GM18508 (cell line): ENCODE measurements around the gene MAPK8IP2.
"Not testable (repeated sequence)": the region's sequence is repeated elsewhere in the genome, so short reads cannot be mapped to it uniquely, and the experiment has no call there.

ENCODE experiments used
- ATAC-seq: cut with Tn5 transposase; IDR thresholded peaks from one replicate; pipeline ENCODE4 v1.9.1; 2021; ENCODE audit warnings: moderate number of reproducible peaks; ENCODE audit not compliant: insufficient read depth, unreplicated experiment

The MAPK8IP2 gene

GRCh38 chr22:50595189-50595588, 5.4 kb upstream of the MAPK8IP2 start:
- ATAC-seq = no peak

GRCh38 chr22:50597097-50597496, 3.5 kb upstream of the MAPK8IP2 start:
- ATAC-seq = no peak

- ATAC-seq = no peak
Observed at GRCh38 chr22:50599816-50600455, 657 bp upstream of the MAPK8IP2 start.

GRCh38 chr22:50600967-50601668, 525 bp downstream of the MAPK8IP2 start:
- no peak for ATAC-seq

- no peak for ATAC-seq
Observed at GRCh38 chr22:50601669-50602337, 1.2 kb downstream of the MAPK8IP2 start.

- no peak for ATAC-seq
Observed at GRCh38 chr22:50602338-50602700, 1.7 kb downstream of the MAPK8IP2 start.

- no peak for ATAC-seq
Observed at GRCh38 chr22:50603511-50604255, 3.1 kb downstream of the MAPK8IP2 start.

GRCh38 chr22:50604256-50605001, 3.8 kb downstream of the MAPK8IP2 start:
- no peak for ATAC-seq

GRCh38 chr22:50605002-50605612, 4.5 kb downstream of the MAPK8IP2 start:
- no peak for ATAC-seq

- ATAC-seq = no peak
Observed at GRCh38 chr22:50605613-50606074, 5.1 kb downstream of the MAPK8IP2 start.

GRCh38 chr22:50606165-50606945, 5.8 kb downstream of the MAPK8IP2 start:
- ATAC-seq = no peak

GRCh38 chr22:50606946-50607658, 6.5 kb downstream of the MAPK8IP2 start:
- no peak for ATAC-seq

- no peak for ATAC-seq
Observed at GRCh38 chr22:50607659-50608020, 7.0 kb downstream of the MAPK8IP2 start.

- not testable (repeated sequence) for ATAC-seq
Observed at GRCh38 chr22:50608058-50608840, 7.7 kb downstream of the MAPK8IP2 start.

GRCh38 chr22:50608996-50609395, 8.4 kb downstream of the MAPK8IP2 start:
- ATAC-seq = no peak

- ATAC-seq = no peak
Observed at GRCh38 chr22:50609599-50609998, 9.0 kb downstream of the MAPK8IP2 start.

GRCh38 chr22:50610041-50610451, 9.5 kb downstream of the MAPK8IP2 start:
- ATAC-seq = no peak

GRCh38 chr22:50610581-50610980, 10.0 kb downstream of the MAPK8IP2 start:
- no peak for ATAC-seq
